Measurements from ENCODE around the gene RAD51B.
A peak's percentile ranks its signal among the peaks of the same experiment; 100 is the strongest.

RAD51B gene

GRCh38 chr14:68506645-68507419 is 687.3 kb downstream of the RAD51B start:
- DNase-seq (ENCODE audit: low spot score): no peak

GRCh38 chr14:68507544-68508081 is 688.0 kb downstream of the RAD51B start:
- no peak for DNase-seq (ENCODE audit: low spot score)

GRCh38 chr14:68508581-68508980 is 689.0 kb downstream of the RAD51B start:
- DNase-seq (ENCODE audit: low spot score): no peak

- DNase-seq (ENCODE audit: low spot score): no peak
These were observed 689.8 kb downstream of the RAD51B start for GRCh38 chr14:68509188-68509983.

GRCh38 chr14:68510201-68511128 is 690.9 kb downstream of the RAD51B start:
- DNase-seq (ENCODE audit: low spot score): peak; percentile 68

- no peak for DNase-seq (ENCODE audit: low spot score)
These were observed 691.8 kb downstream of the RAD51B start for GRCh38 chr14:68511129-68512047.

GRCh38 chr14:68512088-68512487 is 692.5 kb downstream of the RAD51B start:
- DNase-seq (ENCODE audit: low spot score): no peak

GRCh38 chr14:68513137-68513536 is 693.6 kb downstream of the RAD51B start:
- DNase-seq (ENCODE audit: low spot score): no peak

GRCh38 chr14:68513838-68514607 is 694.4 kb downstream of the RAD51B start:
- DNase-seq (ENCODE audit: low spot score): no peak

GRCh38 chr14:68514608-68515194 is 695.1 kb downstream of the RAD51B start:
- DNase-seq (ENCODE audit: low spot score): no peak

GRCh38 chr14:68516342-68516741 is 696.8 kb downstream of the RAD51B start:
- no peak for DNase-seq (ENCODE audit: low spot score)

GRCh38 chr14:68518166-68518565 is 698.6 kb downstream of the RAD51B start:
- no peak for DNase-seq (ENCODE audit: low spot score)

GRCh38 chr14:68518761-68519670 is 699.4 kb downstream of the RAD51B start:
- no peak for DNase-seq (ENCODE audit: low spot score)

GRCh38 chr14:68519671-68520187 is 700.1 kb downstream of the RAD51B start:
- DNase-seq (ENCODE audit: low spot score): no peak

- no peak for DNase-seq (ENCODE audit: low spot score)
These were observed 701.3 kb downstream of the RAD51B start for GRCh38 chr14:68520637-68521556.

GRCh38 chr14:68521557-68521901 is 702.0 kb downstream of the RAD51B start:
- no peak for DNase-seq (ENCODE audit: low spot score)

GRCh38 chr14:68521961-68522509 is 702.5 kb downstream of the RAD51B start:
- DNase-seq (ENCODE audit: low spot score): no peak

Data from SK-N-DZ (cell line).